ENCODE measurements around the gene ZNF549.

The ZNF549 gene

DNA sequence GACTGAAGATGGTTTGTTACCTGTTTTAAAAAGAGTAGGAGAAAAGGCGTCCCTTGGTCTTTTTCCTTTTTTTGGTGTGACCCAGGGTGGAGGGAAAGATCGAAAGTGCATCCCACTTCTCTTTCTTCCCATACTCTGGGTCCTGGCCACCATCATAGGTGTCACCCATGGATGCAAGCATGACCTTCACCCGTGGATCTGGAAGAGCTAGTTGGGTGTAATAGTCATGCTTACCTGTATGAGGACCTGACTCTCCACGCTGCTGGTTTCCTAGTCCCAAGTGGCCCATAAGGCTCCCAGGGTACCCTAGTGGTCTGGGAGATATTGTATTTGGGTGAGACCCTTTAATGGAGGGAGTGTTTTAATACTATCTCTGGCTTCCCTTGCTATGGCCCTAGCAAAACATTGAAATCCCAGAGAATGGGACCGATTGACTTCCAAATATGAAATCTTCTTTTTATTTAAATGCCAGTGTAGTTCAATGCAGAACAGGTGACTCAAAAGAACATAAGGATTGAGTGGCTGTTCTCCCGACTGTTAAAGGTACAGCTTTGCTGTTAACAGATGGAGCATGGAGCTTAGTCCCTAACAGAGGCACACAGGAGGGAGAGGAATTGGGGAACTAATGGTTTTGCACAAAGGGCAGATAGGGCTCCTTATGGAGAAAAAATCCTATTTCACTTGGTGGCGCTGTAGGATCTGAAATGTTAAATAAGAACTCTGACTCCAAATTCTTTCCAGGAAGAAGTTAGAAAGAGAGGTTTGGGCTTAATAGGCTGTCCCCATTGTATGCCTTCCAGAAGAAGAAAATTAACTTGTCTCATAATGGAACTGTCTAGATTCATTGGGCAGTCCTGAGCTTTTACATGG lies 39.5 kb downstream of the ZNF549 start:
- DNase-seq (ENCODE audit: low read depth in 2 of 3, low spot score in 1 of 3) = no peak

- DNase-seq (ENCODE audit: low read depth in 2 of 3, low spot score in 1 of 3) = no peak
These were observed 43.6 kb downstream of the ZNF549 start for GRCh38 chr19:57570707-57571106.

DNA sequence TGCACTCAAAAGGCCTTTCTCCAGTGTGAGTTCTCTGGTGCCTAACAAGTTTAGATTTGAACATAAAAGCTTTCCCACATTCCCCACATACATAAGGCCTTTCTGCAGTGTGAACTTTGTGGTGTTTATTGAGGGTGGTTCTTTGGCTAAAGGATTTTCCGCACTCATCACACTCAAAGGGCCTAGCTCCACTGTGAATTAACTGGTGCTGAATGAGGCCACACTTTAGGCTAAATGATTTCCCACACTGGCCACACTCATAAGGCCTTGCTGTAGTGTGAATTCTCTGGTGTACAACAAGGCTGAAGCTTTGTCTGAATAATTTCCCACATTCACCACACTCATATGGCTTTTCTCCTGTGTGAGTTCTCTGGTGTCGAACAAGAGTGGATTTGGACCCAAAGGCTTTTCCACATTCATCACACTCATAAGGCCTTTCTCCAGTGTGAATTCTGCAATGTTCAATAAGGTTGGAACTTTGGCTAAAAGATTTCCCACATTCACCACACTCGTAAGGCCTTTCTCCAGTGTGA lies 45.3 kb downstream of the ZNF549 start:
- DNase-seq (ENCODE audit: low read depth in 2 of 3, low spot score in 1 of 3) = no peak

DNA sequence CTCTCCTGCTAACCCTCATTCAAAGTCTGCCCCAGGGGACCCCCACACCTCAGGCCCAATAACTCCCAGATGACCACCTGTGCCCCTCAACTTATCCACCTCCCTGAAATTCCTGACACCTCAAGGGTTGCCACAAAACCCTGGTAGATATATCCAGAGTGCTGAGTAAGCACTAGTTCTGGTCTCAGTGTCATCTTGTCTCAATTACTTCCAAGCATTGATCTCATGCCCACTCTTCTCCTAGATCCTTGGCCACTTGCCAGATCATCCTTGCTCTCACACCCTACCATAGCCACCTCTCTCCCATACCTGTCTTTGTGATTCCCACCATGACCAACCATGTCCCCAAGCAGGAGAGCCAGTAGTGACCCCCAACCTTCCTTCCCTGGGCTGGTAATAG lies 49.5 kb downstream of the ZNF549 start:
- no peak for DNase-seq (ENCODE audit: low read depth in 2 of 3, low spot score in 1 of 3)

DNA sequence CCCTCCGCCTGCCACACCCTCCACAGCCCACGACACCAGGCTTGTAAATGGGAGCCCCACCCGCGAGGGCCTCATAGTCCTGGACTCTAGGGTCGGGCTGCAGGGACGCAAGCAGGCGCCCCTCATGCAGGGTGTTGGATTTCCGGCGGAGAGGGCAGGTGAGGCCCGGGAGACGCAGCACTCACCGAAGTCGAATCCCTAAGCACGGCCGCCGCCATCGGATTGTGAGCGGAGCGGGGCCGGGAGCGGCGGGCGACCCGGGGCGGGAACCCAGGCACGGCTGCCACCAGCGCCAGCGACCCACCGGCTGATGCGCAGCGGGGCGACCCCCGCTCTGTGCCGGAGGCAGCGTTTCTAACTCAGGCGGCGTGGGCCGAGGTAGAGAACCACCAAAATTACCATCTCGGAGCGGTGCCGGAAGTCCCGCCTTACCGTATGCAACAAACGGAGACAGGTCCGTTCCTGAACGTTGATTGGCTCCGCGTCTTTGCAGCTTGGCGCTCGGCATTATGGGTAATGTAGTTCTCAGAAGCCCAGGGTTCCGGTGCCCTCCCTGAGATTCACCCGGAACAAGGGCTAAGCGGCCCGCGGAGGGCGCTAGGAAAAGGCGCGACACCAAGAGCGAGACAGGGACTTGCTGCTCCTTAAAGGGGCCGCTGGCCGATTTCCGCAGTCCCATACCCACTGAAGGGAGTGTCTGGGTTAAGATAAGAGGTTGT lies 51.5 kb downstream of the ZNF549 start, which contains the start of gene ZNF416:
Gene ZNF416 (minus strand): TSS at position 425 of the 719 bp plus-strand sequence. CDS start 207 bp downstream, at position 218.
- peak; percentile 90 to 94 (median 90) for DNase-seq (ENCODE audit: low read depth in 2 of 3, low spot score in 1 of 3)

DNA sequence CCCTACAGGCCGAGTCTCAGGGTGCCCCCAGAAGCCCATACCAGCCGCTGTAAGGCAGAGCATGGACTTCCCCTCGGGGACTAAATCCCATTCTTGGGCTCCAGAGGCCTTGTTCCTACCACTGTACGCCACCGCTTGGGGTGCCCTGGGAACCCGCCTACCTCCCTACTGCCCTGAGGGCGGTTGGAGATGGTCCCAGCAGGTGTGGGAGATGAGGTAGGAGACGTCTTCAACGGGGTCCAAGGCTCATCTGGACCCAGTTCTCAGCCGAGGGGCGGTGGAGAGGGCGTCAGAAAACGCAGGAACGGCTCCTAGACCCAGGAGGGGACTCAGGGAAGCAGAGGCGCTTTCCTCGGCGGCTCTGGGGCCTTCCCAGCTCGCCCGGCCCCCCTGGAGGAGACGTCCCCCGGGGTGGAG lies 56.0 kb downstream of the ZNF549 start:
- DNase-seq (ENCODE audit: low read depth in 2 of 3, low spot score in 1 of 3) = no peak

DNA sequence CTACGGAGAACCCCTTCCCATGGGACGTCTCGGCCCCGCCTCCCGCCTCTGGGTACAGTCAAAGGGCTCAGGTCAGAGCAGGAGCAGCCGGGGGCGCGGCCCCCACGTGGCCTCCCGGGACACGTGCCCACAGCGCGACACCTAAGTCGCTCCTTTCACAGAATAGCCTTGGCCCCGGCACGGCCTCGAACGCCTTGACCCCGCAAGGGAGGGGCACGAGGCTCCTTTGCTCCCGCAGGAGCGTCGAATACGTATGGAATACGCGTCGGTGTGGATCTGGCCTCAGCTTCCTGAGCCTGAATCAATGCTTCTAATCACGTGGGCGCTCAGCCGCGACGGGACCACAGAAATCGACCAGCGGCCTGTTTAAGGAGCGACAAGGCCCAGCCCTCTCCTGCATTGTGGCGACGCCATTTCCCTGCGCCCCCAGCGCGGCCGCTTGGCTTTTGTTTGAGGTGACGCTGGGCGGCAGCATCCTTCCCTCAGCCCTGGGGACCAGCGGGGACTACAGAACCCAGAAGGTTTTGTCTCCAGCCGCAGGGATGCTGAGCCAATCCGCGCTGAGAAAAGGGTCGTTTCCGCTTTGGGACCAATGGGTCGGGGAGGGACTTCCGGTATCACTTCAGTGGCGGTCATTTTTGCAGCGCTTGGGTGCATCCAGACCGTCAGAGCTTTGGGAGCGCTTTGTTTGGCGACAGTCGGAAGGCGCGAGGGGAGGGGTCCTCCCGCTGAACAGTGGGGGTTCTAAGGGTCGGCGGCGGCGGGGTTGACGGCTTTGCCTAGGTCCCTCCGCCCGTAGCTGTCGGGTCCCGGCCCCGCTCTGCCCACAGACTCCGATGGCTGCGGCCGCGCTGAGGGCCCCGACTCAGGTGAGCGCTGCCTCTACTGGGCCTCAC lies 56.6 kb downstream of the ZNF549 start, which contains the start of gene ZIK1:
Gene ZIK1 (plus strand): TSS at position 625 of the 896 bp plus-strand sequence. CDS start 212 bp downstream, at position 837.
- peak; percentile 74 to 76 (median 74) for DNase-seq (ENCODE audit: low read depth in 2 of 3, low spot score in 1 of 3)

GRCh38 chr19:57587529-57587928 lies 60.4 kb downstream of the ZNF549 start:
- DNase-seq (ENCODE audit: low read depth in 2 of 3, low spot score in 1 of 3) = no peak

- DNase-seq (ENCODE audit: low read depth in 2 of 3, low spot score in 1 of 3) = no peak
These were observed 72.2 kb downstream of the ZNF549 start for GRCh38 chr19:57599377-57599760.

DNA sequence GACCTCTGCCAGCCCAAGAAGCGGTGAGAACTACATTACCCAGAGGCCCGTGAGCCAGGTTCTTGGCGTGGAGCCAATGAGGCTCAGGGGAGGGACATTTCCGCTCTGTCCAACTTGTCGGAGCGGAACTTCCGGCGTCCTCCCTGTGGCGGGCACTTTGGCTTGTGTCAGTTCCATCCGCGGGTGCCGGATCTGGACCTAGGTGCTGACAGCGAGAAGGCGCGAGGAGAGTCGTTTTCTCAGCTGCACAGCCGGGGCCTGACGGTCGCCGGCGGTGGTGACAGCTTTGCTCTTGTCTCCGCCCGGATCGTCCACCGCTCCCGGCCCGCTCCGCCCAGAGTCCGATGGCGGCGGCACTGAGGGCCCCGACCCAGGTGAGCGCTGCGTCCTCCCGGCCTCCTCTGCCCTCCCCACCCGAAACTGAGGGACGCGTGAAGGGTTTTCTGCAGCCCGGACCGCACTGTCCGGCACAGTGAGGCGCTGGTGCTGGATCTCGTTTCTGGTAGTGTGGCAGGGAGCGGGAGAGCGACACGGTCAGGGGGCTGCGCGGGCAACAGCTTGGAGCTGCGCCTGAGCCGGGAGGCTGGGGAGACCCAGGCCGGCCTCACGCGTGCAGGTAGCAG lies 72.7 kb downstream of the ZNF549 start, which contains the start of gene ZNF530:
Gene ZNF530 (plus strand): TSS at position 125 of the 623 bp plus-strand sequence. CDS start 4,461 bp downstream, outside the sequence.
- DNase-seq (ENCODE audit: low read depth in 2 of 3, low spot score in 1 of 3) = peak; percentile 78 to 89 (median 86)

- DNase-seq (ENCODE audit: low read depth in 2 of 3, low spot score in 1 of 3) = no peak
These were observed 79.8 kb downstream of the ZNF549 start for GRCh38 chr19:57606931-57607330.

All from stimulated activated CD4-positive, alpha-beta T cell treated with anti-CD3 and anti-CD28 coated beads, Interleukin-12 subunit alpha, Interleukin-12 subunit beta, amount 100 ng/mL, for 48 hours (primary cell).